ENCODE measurements around the gene CBLC. TPM values are rescaled to one million over a fixed set of nuclear protein-coding genes. Genes with fewer than 3 reads are reported as not detected.
A peak's percentile ranks its signal among the peaks of the same experiment; 100 is the strongest.

Gene CBLC
- total RNA-seq, 1 experiment from 2014 or later = 15.9 TPM

DNA sequence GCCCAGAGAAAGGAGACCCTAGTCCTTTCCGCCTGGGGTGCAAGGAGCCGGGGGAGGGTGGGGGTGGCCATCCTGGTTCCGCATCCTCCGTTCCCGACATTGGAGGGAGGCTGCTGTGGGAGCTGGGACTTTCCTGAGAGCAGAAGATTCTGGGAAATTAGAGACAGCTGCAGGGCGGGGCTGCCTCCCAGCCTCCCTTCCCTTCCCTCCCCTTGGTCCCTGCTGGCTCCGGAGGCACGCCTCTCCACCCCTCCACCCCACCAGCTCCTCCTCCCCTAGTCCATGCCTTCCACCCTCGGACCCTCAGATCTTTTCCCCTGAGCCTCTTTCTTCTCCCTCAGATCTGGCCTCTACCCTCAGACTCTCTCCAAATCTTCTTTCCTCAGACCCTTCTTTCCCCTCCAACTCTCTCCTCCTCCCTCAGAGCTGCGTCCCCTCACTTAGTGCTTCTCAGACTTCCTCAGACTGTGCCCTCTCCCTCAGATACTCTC is 32.3 kb upstream of the CBLC start:
- H3K18ac ChIP-seq (ENCODE audit: insufficient read length, low read depth, low read length) = no peak overlapping the region
- no peaks in the 10 kb centered on the region for H3K79me1 ChIP-seq (ENCODE audit: insufficient read depth, low read depth, low read length, poor library complexity, severe bottlenecking)
- no peak overlapping the region for H3K14ac ChIP-seq (ENCODE audit: insufficient read depth, low read length)
- no peak overlapping the region for H4K8ac ChIP-seq (replicated peaks; ENCODE audit: insufficient read length, low read depth, low read length)
- peaks cover 5% of the 10 kb centered on the region for H3K23me2 ChIP-seq (ENCODE audit: insufficient read length, low read depth, low read length, poor library complexity, severe bottlenecking)
- no peak overlapping the region for H2AK5ac ChIP-seq (ENCODE audit: insufficient read length, low read length)
- H3T11ph ChIP-seq (ENCODE audit: low read length) = no peak overlapping the region
- H3K27ac Mint-ChIP-seq = no peak overlapping the region
- H3K9ac ChIP-seq (ENCODE audit: extremely low read depth, insufficient read length, low read length) = no peak overlapping the region
- H4K5ac ChIP-seq (ENCODE audit: insufficient read length, low read depth, low read length) = no peak overlapping the region
- H3K4me1 Mint-ChIP-seq = peaks cover 5 to 31% of the 10 kb centered on the region in 2 experiments
- H2BK5ac ChIP-seq (ENCODE audit: insufficient read length, low read length) = no peak overlapping the region
- no peaks in the 10 kb centered on the region; a peak in 2 of 5 replicates for H3K9me3 Mint-ChIP-seq
- H4K20me1 ChIP-seq (ENCODE audit: control insufficient read depth, insufficient read depth, insufficient read length) = no peaks in the 10 kb centered on the region
- no peaks in the 10 kb centered on the region for H3K79me2 ChIP-seq (ENCODE audit: insufficient read depth, low read length)
- H2AFZ ChIP-seq (ENCODE audit: low read length) = no peak overlapping the region
- no peak overlapping the region for H2BK20ac ChIP-seq (ENCODE audit: low read depth, low read length, poor library complexity, severe bottlenecking)
- peak; percentile 62 for DNase-seq
- no peak overlapping the region for H2BK15ac ChIP-seq (ENCODE audit: low read depth, low read length)
- no peak overlapping the region for H4K91ac ChIP-seq (ENCODE audit: insufficient read length, low read depth, low read length)
- H3K56ac ChIP-seq (ENCODE audit: insufficient read length, low read depth, low read length) = no peak overlapping the region
- no CpG with 5 or more reads among the region's 10 CpGs for WGBS (ENCODE audit: extremely low coverage, insufficient read length, low lambda C conversion rate)
- H3K4me2 ChIP-seq (ENCODE audit: insufficient read depth, insufficient read length, low read length) = no peak overlapping the region
- H3K9me3 ChIP-seq (ENCODE audit: control insufficient read depth, low read depth, low read length) = no peaks in the 10 kb centered on the region
- TF ChIP-seq, protein P1, sequence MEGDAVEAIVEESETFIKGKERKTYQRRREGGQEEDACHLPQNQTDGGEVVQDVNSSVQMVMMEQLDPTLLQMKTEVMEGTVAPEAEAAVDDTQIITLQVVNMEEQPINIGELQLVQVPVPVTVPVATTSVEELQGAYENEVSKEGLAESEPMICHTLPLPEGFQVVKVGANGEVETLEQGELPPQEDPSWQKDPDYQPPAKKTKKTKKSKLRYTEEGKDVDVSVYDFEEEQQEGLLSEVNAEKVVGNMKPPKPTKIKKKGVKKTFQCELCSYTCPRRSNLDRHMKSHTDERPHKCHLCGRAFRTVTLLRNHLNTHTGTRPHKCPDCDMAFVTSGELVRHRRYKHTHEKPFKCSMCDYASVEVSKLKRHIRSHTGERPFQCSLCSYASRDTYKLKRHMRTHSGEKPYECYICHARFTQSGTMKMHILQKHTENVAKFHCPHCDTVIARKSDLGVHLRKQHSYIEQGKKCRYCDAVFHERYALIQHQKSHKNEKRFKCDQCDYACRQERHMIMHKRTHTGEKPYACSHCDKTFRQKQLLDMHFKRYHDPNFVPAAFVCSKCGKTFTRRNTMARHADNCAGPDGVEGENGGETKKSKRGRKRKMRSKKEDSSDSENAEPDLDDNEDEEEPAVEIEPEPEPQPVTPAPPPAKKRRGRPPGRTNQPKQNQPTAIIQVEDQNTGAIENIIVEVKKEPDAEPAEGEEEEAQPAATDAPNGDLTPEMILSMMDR (conservative IDR thresholded peaks at IDR 0.05) = no peak
- H3K36me3 Mint-ChIP-seq (ENCODE audit: insufficient read depth in 1 of 3, low read depth in 3 of 3) = no peaks in the 10 kb centered on the region
- H3K23ac ChIP-seq (ENCODE audit: insufficient read length, low read depth, low read length) = no peak overlapping the region
- no peak overlapping the region for H3K27ac ChIP-seq (ENCODE audit: insufficient read length, low read depth, low read length)
- H3K4ac ChIP-seq (ENCODE audit: low read depth, low read length) = no peak overlapping the region
- peak overlapping the region in 1 of 2 experiments; percentile 53; a peak in 2 of 5 replicates for H3K4me3 Mint-ChIP-seq
- no peak overlapping the region for H2BK12ac ChIP-seq (ENCODE audit: insufficient read length, low read depth, low read length)
- no peak overlapping the region for H2BK120ac ChIP-seq (ENCODE audit: low read depth, low read length, poor library complexity, severe bottlenecking)
- H3K27me3 ChIP-seq (ENCODE audit: insufficient read depth, low read length) = peaks cover 32% of the 10 kb centered on the region
- H3K27me3 Mint-ChIP-seq (ENCODE audit: low read depth) = peaks cover 63% of the 10 kb centered on the region
- H3K4me1 ChIP-seq (ENCODE audit: insufficient read depth, low read length) = no peaks in the 10 kb centered on the region; the same call in 1 of the 2 replicates
